Lower leg skin (tissue), 4 donors: ENCODE results near the gene RPP40. TPM values are rescaled to one million over a fixed set of nuclear protein-coding genes. Genes with fewer than 3 reads are reported as not detected.
A peak's percentile ranks its signal among the peaks of the same experiment; 100 is the strongest.

Experiments used
- DNase-seq, 2 donors: peaks; one replicate each; pipeline ENCODE4 v3.0.0-alpha.2; 2019; ENCODE audit warnings: low spot score in 2 of 2
- H3K4me3 ChIP-seq: fragments of 200-600 bp; sonication (generic); 2 replicates; pipeline ENCODE4 v1.5.1; 2017; ENCODE audit warnings: mild to moderate bottlenecking, low read depth; ENCODE audit not compliant: poor library complexity, severe bottlenecking
- CTCF ChIP-seq, 3 donors: fragments of 450-650 bp; IDR thresholded peaks; one replicate each; pipeline ENCODE4 v1.5.1; 2016; ENCODE audit warnings: antibody characterized with exemption in 3 of 3, mild to moderate bottlenecking in 3 of 3, moderate library complexity in 2 of 3
- POLR2A ChIP-seq, 2 donors: fragments of 450-650 bp; IDR thresholded peaks; one replicate each; pipeline ENCODE4 v1.6.1; 2016 to 2017; ENCODE audit warnings: antibody characterized with exemption in 2 of 2, mild to moderate bottlenecking in 1 of 2, moderate library complexity in 1 of 2
- WGBS, 2 donors: methylation state at CpG; one replicate each; pipeline ENCODE4 v1.1.5; 2018; 5-methylcytosine and 5-hydroxymethylcytosine counted together
- intact Hi-C: fragments of 100-400 bp; cut with DNase I; formaldehyde crosslinking; loops from one replicate; pipeline ENCODE4 v1.15.0; 2023; ENCODE audit warnings: low total_unique reads
- total RNA-seq, 4 donors: library from RNA; depleted of rRNA; stranded (reverse); fragments of >200 nt; gene quantifications; one replicate each; pipeline ENCODE4 v1.1.0, GENCODE V29; 2016

The RPP40 gene
- total RNA-seq, 4 donors from 2014 or later, result 3.4 to 12.3 (median 6.8) TPM

GRCh38 chr6:5045416-5045815 is 41.6 kb upstream of the RPP40 start:
- DNase-seq, result no peak
- TF ChIP-seq CTCF (IDR thresholded peaks at IDR 0.05), result no peak
- TF ChIP-seq POLR2A (IDR thresholded peaks at IDR 0.05), result no peak
- intact Hi-C loops, result no loop called here
- WGBS, 2 donors, result 73 to 83% methylated on average over 8 of the region's 8 CpGs
- H3K4me3 ChIP-seq, result no peak overlapping the region

- WGBS, 2 donors, result 76 to 100% methylated on average over 3 of the region's 3 CpGs
- no peak for DNase-seq
- intact Hi-C loops, result no loop called here
- no peak overlapping the region for H3K4me3 ChIP-seq
- no peak for TF ChIP-seq POLR2A (IDR thresholded peaks at IDR 0.05)
- TF ChIP-seq CTCF (IDR thresholded peaks at IDR 0.05), result no peak
Measured at GRCh38 chr6:5044866-5045265, 41.0 kb upstream of the RPP40 start.

DNA sequence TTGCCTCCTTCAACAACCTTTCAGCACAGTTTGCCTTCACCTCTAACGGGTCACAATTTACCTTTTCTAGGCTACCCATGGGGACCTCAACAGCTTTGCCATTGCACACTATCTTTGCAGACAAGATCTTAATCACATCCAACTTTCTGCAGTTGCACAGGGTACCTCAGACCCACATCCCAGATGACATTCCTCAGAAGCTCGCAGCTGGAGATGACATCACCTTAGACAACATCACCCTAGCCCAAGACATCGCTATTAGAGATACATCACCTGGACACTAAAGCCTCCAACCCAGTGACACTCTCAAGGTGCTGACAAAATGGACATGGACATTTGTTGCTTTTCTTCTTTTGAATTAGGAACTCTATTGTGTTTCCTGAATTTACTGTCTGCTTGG is 38.6 kb upstream of the RPP40 start:
- 87 to 90% methylated on average over 3 of the region's 3 CpGs for WGBS, 2 donors
- H3K4me3 ChIP-seq, result no peak overlapping the region
- no peak for DNase-seq
- intact Hi-C loops, result no loop called here
- TF ChIP-seq CTCF (IDR thresholded peaks at IDR 0.05) (no peak), POLR2A (IDR thresholded peaks at IDR 0.05) (no peak)

GRCh38 chr6:5041955-5042354 is 38.1 kb upstream of the RPP40 start:
- TF ChIP-seq POLR2A (IDR thresholded peaks at IDR 0.05) (no peak), CTCF (IDR thresholded peaks at IDR 0.05) (no peak)
- DNase-seq, result no peak
- intact Hi-C loops, result no loop called here
- 43 to 49% methylated on average over 2 of the region's 2 CpGs for WGBS, 2 donors
- H3K4me3 ChIP-seq, result no peak overlapping the region

DNA sequence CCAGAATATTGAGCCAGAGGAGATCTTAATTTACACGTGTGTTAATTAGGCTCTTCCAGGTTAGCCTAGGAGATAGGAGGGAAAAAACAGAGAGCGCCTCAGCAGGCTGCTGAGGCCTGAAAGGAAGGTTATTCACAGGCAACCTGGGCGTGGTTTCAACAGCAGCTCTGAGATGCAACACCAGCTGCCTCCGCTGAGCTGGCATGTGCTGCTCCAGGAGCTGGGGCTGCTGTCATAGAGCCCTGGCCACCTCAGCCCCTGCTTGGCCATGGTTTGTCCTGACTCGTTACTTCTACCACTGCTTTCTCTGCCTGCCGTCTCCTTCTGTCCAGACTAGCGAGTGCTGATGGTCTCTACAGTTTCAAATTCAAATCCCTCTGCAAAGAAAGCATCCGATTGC is 32.4 kb upstream of the RPP40 start:
- DNase-seq, result no peak
- H3K4me3 ChIP-seq, result no peak overlapping the region
- 54 to 70% methylated on average over 8 of the region's 8 CpGs for WGBS, 2 donors
- TF ChIP-seq POLR2A (IDR thresholded peaks at IDR 0.05) (no peak), CTCF (IDR thresholded peaks at IDR 0.05) (no peak)
- intact Hi-C loops, result no loop called here

GRCh38 chr6:5034736-5035135 is 30.9 kb upstream of the RPP40 start:
- WGBS, 2 donors, result 42 to 55% methylated on average over 7 of the region's 7 CpGs
- peak in 1 of 2 donors; percentile 48 for DNase-seq

More at GRCh38 chr6:5034736-5035135, 30.9 kb upstream of the RPP40 start:
- no peak for TF ChIP-seq POLR2A (IDR thresholded peaks at IDR 0.05)
- no peak for TF ChIP-seq CTCF (IDR thresholded peaks at IDR 0.05)
- intact Hi-C loops, result no loop called here
- H3K4me3 ChIP-seq, result no peak overlapping the region
